ENCODE results near the gene MAP4K4. TPM values are rescaled to one million over a fixed set of nuclear protein-coding genes. Genes with fewer than 3 reads are reported as not detected.

The MAP4K4 gene
- total and polyA plus RNA-seq, 2 of the 4 experiments (the other 2 are of a cell fraction), result 89.4 to 124 TPM

GRCh38 chr2:101814752-101815151 is 117.2 kb downstream of the MAP4K4 start:
- peaks cover 88% of the 10 kb centered on the region for H4K20me1 ChIP-seq (ENCODE audit: insufficient read depth, low read length)
- H2AK5ac ChIP-seq (ENCODE audit: low read depth, low read length), result no peak overlapping the region; the same call in 1 of the 2 replicates
- no peaks in the 10 kb centered on the region for H3K27me3 ChIP-seq (ENCODE audit: control insufficient read depth, insufficient read depth, low read length)
- no peak overlapping the region for H3K4me3 ChIP-seq (ENCODE audit: insufficient read depth, low read depth, low read length)
- H4K5ac ChIP-seq (ENCODE audit: low read depth, low read length), result no peak overlapping the region
- no peak overlapping the region for H2AK9ac ChIP-seq (replicated peaks; ENCODE audit: low read depth, low read length, poor library complexity)
- peaks cover 32% of the 10 kb centered on the region for H3K9me1 ChIP-seq (ENCODE audit: insufficient read depth, low read length)
- H3K56ac ChIP-seq (ENCODE audit: extremely low read depth, insufficient read depth, low read length), result no peak overlapping the region
- CTCF ChIA-PET, result no interaction called here
- no peak overlapping the region for H2BK5ac ChIP-seq (ENCODE audit: low read depth, low read length, poor library complexity, severe bottlenecking)
- no peak overlapping the region for H2BK15ac ChIP-seq (ENCODE audit: low read depth, low read length)
- H3K9me3 ChIP-seq (ENCODE audit: control insufficient read depth, insufficient read depth, low read length), result no peaks in the 10 kb centered on the region
- no peak overlapping the region for H2BK20ac ChIP-seq (ENCODE audit: low read depth, low read length)
- H3K23ac ChIP-seq (ENCODE audit: low read depth, low read length), result peak overlapping the region; percentile 59; the same call in 1 of the 2 replicates
- no peak overlapping the region for H3K14ac ChIP-seq (replicated peaks; ENCODE audit: low read depth, low read length)
- dilution Hi-C loops (cut with HindIII; ENCODE audit: low sequenced_read_pairs, unreplicated experiment) (no loop called here), intact Hi-C loops (cut with micrococcal nuclease) (loop anchor here (5.0 kb wide), 1 partner anchor 37 kb away; no protein-coding TSS in a partner anchor), in situ Hi-C loops (cut with MboI; ENCODE audit: low sequenced_read_pairs) (no loop called here)
- BruUV-seq (replicated peaks), result no TSS peak
- H4K91ac ChIP-seq (ENCODE audit: insufficient read depth, low read depth, low read length), result no peak overlapping the region
- H2AFZ ChIP-seq (replicated peaks; ENCODE audit: low read length, poor library complexity), result no peak overlapping the region
- peaks cover 1% of the 10 kb centered on the region; the same call in 1 of the 2 replicates for H3K36me3 ChIP-seq (ENCODE audit: control insufficient read depth, insufficient read depth, low read length)
- H3K18ac ChIP-seq (ENCODE audit: low read depth, low read length), result no peak overlapping the region
- peaks cover 20 to 84% of the 10 kb centered on the region in 2 experiments for H3K79me1 ChIP-seq (ENCODE audit: low read depth in 1 of 2, low read length in 2 of 2)
- H3K4me1 ChIP-seq (ENCODE audit: control insufficient read depth, insufficient read depth, low read length), result peaks cover 27% of the 10 kb centered on the region
- no peak overlapping the region for H3K27ac ChIP-seq (ENCODE audit: insufficient read depth, low read length)
- no peak for TF ChIP-seq MXI1 (IDR thresholded peaks at IDR 0.05; ENCODE audit: borderline replicate concordance, low read depth, low read length)
- TF ChIP-seq SMC3 (IDR thresholded peaks at IDR 0.05; ENCODE audit: low read depth, low read length), result no peak
- no peak for TF ChIP-seq RFX5 (IDR thresholded peaks at IDR 0.05; ENCODE audit: low read depth, low read length)
- no peak for DNase-seq
- H3K9ac ChIP-seq (ENCODE audit: low read depth, low read length), result no peak overlapping the region
- no peak for ATAC-seq (ENCODE audit: low read depth)
- POLR2A ChIA-PET (ENCODE audit: unreplicated experiment), result no interaction called here
- no peak overlapping the region for H3K4ac ChIP-seq (ENCODE audit: low read depth, low read length)
- no peak overlapping the region for H2BK120ac ChIP-seq (ENCODE audit: low read depth, low read length)
- no CpG with 5 or more reads among the region's 2 CpGs for WGBS, 2 experiments (ENCODE audit: extremely low coverage in 2 of 2, insufficient read length in 1 of 2)
- H3K4me2 ChIP-seq (ENCODE audit: low read depth, low read length), result no peak overlapping the region
- no peak overlapping the region for H4K8ac ChIP-seq (ENCODE audit: low read depth in 2 of 2, low read length in 2 of 2)
